GM21723 (cell line): ENCODE measurements around the gene FBXW7.
"Not testable (repeated sequence)": the region's sequence is repeated elsewhere in the genome, so short reads cannot be mapped to it uniquely, and the experiment has no call there.

Experiments
- ATAC-seq: cut with Tn5 transposase; IDR thresholded peaks from one replicate; pipeline ENCODE4 v1.9.1; 2021; ENCODE audit warnings: mild to moderate bottlenecking, moderate library complexity; ENCODE audit not compliant: unreplicated experiment

FBXW7 gene

DNA sequence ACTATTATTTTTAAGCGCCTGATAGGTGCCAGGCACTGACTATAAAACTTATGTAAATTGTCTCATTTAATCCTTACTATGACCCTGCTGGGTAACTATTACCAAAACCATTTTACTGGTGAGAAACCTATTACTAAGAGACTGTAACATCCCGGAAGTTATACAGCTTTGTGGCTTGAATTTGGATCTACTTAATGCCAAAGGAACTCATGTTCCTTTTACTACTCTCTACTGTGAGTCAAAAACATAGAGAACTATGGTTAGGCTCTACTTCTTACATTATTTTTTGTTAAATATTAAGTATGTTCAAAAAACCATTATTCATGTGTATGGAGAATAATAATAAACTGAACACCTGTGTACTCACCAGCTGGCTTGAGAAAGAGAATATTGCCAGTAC is 14.8 kb upstream of the FBXW7 start:
- not testable (repeated sequence) for ATAC-seq

DNA sequence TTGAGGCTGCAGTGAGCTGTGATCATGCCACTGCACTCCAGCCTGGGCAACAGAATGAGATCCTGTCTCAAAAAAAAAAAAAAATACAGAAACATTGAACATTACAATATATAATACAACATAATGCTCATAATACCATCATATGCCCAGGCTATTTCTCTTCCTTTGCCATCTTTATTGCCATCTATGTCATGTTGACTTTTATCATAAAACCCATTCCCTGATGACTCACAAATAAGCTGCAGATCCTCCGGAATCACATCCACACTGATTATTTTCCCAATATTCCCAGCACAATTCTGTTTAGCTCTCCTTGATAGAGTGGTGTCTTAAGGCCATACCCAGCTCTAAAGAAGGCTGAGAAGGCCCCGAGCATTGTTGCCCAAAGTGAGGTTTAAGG is 9.2 kb upstream of the FBXW7 start:
- no peak for ATAC-seq

DNA sequence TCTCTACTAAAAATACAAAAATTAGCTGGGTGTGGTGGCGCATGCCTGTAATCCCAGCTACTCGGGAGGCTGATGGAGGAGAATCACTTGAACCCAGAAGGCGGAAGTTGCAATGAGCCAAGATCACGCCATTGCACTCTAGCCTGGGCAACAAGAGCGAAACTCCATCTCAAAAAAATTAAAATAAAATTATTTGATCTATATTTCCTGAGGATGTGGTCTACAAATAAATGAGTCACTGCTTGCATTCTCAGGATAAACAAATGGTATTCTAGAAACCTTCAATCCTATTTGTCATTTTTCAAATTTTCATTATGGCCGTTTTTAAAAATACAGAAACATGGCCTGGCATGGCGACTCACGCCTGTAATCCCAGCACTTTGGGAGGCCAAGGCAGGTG is 8.6 kb upstream of the FBXW7 start:
- not testable (repeated sequence) for ATAC-seq

DNA sequence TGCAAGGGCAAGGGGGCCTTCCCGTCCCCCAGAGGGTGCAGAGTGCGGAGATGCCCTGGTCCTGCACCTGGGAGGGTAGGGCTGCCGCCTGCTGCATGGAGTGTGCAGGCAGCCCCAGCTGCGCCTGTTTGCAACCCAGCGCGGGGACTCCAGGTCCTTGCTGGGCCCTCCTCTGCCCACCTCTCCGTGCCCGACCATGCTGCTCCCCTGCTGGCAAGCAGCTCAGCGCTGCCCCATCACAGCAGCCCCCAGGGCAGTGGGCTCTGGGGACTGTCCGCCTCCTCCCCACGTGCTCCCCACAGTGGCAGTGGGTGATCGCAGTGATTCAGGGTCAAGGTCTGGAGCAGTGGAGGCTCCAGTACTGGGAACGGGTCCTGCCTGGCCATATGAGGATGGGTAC is 5.0 kb upstream of the FBXW7 start:
- no peak for ATAC-seq

DNA sequence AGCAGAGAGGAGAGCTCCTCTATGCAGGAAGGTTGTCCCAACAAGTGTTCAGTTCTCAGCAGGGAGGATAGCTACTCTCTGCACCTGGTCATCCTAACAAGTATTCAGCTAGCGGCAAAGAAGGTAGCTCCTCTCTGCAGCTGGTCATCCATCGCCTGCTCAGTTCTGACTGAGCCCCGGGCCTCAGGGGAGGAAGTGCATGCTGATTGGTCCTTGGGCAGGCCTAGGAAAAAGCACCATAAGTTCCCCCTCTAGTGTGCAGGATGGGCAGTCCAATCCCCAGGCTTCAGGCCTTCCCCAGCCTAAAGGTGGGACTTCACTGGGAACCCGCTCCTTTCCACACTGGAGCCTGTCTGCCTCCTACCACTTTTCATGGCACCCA is 4.4 kb upstream of the FBXW7 start:
- ATAC-seq, result no peak

DNA sequence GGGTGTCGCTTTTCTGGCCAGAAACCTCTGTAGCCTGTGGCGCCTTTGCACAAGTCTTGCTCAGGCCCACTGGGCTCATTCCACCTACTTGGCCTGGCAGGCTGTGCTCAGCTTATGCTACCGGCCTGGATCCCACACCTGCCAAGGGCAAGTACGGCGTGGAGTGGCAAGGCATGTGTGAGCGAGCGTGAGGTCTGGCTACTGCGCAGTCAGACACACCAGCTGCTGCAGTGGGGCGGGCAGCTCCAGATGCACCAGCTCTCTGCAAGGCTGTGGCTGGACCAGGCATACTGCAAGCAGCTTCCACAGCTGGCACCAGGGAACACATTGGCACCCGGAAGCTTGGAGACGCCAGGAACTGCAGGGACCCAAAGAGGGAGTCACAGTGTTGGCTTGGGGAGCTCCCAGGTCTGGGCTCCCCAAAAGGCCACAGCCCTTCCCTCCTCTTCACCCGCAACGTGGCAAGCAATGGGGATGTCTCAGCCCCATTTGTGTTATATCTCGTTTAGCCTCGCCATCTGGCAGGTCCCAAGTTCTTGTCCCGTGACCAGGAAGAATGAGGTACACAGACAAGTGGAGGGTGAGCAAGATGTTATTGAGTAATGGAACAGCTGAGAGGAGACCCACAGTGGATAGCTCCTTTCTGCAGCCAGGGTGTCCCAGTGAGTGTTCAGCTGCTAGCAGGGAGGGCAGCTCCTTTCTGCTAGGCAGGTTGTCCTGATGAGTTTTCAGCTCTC is 3.8 kb upstream of the FBXW7 start:
- ATAC-seq, result no peak

DNA sequence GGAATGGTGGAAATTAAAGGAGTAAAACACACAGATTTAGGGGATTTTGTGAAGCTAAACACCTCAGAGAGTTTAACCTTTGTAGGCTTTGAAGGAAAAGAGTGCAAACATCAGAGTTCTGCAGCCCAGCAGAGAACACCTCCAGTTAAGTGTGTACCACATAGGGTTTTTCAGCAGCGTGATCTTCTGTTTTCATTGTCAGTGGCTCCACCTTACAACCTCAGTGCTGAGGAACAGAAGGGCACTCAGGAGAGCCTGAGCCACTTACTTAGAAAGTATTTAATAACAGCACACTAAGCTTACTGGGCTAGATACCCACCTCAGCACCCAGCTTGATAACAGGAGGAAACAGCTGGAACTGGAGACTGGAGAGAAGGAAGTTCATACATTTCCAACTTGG is 2.0 kb upstream of the FBXW7 start:
- ATAC-seq, result no peak

DNA sequence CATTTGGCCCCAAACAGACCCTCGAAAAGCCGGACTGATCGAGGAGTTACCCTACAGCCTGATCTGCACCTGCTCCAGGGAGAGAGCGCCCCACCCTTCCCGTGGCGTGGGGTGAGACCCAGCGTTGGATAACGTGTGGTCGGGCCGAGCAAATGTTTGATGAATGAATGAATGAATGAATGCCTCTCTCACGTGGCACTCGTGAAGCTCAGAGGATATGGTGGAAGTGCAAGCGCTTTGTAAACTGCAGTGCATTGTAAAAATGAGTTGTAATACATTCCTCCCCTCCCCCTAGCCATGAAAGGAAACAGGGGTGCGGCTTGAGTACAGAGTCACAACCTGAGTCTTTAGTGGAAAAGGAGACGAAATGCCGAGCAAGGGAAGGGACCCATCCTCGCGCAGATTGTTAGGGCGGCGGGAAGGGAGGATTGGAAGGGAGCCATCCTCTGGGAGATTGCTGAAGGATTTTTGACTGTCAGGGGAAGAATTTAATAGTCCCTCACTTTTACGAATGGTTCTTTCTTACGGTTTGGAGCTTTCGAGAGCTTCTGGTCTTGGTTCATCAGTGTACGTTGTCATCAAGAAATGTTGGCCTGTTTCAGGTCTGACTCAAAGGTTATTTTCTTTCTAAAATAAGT is 772 bp upstream of the FBXW7 start:
- peak; percentile 34 for ATAC-seq

DNA sequence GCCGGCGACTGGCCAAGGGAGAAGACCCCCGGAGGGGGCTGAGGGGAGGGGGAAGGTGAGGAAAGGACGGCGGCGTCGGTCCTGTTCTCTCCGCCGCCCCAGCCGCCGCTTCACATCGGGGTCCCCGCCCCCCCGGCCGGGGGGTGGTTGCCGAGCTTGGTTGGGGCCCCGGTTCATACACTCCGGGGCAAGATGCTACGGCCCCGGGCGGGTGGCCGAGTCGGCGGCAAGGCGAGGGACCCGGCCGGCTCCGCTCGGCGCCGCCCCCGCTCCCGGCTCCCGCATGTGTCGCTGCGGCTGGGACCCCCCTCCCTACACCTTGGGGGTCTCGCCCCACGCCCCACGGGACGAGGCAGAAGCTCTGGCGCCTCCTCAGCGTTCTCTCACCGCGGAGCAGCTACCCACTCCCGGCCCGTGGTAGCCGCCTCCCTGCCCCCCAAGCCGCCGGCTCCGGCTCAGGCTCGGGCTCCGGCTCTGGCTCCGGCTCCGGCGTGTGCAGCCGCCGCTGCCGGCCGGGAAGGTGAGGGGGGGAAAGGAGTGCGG is 461 bp downstream of the FBXW7 start:
- ATAC-seq, result peak; percentile 10

DNA sequence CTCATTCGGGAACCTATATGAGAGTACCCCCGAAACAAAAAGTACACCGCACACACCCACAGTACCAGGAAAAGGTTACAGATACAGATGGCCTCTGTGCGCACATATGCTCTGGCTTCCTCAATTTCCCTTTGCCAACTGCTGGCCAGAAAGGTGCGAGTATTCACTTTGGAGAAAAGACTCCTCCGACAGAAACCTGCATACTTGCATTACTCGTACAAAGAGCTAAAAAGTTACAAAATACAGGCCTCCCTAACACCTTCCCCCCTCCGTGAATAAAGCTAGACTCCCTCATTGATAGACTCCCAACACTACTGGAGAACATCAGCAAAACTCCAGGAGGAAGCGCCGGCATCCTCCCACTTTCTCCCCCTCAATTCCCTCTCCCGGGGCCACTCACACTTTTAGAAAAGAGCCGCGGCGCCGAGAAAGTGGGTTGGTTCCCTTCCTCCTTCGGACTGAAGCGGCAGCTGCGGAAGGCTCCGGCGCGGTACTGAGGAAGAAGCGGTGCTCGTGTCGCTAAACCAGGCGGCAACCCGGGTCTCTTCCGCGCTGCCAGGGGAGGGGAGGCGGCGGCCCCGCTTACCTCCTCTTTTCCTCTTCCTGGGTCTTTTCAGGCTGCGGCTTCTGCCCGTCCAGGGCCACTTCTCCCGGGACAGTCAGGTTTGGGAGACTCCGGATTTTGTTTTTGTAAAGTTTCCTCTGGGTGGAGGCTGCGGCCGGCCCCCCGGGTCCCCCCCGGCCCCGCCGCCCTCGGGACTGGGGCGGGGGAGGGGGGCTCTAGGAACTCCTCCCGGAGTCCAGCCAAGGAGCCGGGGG is 1.1 kb downstream of the FBXW7 start:
- ATAC-seq, result peak; percentile 12

DNA sequence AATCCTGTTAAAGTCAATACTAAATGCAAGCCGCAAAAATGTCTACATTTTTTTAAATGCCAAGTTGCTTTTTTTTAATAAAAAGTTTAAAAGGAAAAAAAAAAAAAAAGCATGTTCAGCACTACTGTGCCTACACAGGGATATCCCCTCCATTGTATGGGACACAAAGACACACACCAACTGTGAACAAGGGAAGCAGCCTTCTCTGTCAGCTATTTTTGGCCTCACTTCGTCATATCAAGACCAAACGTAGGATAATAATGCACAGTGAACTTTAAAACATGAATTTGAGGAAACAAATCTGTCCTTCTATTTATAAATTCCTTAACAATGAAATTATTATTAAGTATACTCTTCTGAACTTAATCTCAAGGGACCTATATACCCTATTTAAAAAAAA is 4.4 kb downstream of the FBXW7 start:
- no peak for ATAC-seq

DNA sequence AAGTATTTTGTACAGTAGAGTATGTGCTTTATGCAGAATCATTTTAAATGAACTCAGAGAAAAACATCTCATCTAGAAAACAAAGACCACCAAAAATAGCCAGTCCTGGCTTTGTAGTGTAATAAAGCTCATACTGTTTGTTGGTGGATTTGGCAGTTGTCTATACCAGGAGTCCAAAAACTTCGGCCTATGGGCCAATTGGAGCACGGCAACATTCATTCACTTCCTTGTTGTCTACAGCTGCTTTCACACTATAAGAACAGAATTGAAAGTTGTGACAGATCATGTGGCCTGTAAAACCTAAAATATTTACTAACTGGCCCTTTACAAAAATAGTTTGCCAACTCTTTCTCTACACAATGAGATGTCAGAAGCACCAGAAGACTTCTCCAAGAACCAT is 5.3 kb downstream of the FBXW7 start:
- ATAC-seq, result no peak

DNA sequence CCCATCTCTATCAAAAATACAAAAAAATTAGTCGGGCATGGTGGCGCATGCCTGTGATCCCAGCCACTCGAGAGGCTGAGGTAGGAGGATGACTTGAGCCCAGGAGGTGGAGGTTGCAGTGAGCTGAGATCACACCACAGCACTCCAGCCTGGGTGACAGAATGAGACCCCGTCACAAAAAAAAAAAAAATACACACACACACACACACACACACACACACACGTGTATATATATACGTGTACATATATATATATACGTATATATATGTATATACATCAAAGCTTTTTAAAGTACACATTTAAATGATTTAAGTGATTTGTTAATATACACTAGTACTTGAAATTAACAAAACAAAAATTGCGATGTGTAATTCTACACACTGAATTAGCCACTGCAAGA is 6.0 kb downstream of the FBXW7 start:
- ATAC-seq, result no peak

DNA sequence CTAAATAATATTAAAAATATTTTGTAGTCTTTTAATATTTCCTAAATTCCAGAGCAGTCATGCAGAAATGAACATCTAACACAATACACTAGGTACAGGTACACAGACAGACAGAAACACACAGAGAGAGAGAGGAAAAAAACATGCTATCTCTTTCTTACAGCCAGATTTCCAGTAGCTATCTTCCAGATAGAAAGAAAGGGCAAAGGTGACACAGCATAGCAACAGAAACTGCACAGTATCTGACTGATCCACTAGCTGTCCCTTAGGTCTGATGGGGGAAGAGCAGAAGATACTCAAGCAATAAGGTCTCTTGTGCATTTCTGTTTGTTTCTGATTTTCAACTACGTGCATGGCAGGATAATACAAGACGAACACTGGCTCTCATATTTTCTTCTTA is 7.8 kb downstream of the FBXW7 start:
- ATAC-seq, result no peak

DNA sequence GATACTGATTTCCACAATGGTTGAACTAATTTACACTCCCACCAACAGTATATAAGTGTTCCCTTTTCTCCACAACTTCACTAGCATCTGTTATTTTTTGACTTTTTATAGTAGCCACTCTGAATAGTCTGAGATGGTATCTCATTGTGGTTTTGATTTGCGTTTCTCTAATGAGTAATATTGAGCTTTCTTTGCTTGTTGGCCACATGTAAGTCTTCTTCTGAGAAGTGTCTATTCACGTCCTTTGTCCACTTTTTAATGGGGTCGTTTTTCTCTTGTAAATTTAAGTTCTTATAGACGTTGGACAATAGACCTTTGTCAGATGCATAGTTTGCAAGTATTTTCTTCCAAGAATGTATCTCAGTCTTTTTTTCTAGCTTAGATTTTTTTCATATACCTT is 10.0 kb downstream of the FBXW7 start:
- ATAC-seq, result peak; percentile 58

DNA sequence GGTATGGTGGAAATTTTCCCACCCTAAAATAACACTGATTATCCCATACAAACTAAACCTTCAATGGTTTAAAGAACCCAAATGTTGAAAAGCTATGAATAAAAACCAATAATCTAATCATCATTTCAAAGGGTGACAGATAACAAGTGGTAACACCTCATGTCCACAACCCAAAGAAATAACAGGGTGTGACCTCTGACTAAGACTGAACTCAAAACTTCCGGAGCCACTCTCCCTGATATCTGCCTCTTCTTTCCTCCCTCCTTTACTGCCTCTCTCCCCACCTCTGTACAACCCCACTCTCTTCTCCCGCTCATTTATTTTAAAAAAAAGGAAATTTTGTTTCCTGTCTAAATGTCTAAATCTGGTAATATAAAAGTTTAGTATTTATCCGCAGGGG is 11.5 kb downstream of the FBXW7 start:
- ATAC-seq, result no peak

DNA sequence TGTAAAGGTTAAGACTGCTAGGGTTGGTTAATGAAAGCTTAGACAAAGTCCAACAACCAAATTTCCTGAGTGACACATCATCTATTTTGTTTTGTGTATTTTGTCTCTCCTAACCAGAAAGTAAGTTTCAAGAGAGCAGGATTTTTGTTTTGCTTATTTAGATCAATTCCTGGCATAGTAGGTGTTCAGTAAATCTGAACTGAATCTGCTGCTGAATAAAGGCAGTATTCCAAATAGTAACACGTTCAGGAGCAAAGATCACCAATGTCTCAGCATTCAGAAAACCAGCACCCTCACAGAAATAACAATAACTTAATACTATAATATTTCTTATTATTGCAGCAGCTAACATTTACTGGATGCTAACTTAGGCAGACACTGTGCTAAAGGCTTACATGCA is 12.2 kb downstream of the FBXW7 start:
- ATAC-seq, result no peak

DNA sequence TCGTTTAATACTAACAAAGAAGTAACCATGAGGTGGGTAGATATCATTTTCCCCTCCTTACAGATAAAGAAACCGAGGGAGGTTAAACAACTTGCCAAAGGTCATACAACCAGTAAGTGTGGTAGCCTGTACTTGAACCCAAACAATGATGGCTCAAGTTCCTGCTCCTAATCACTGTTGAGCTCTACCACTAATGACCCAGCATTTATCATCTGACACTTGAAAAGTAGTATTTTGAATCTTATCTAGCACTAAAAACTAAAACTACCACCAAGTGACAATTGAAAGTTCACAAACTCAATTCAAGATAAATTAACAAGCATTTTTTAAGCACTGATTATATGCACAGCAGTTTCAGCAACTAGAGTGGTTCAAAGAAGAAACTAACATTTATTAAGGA is 13.1 kb downstream of the FBXW7 start:
- no peak for ATAC-seq

DNA sequence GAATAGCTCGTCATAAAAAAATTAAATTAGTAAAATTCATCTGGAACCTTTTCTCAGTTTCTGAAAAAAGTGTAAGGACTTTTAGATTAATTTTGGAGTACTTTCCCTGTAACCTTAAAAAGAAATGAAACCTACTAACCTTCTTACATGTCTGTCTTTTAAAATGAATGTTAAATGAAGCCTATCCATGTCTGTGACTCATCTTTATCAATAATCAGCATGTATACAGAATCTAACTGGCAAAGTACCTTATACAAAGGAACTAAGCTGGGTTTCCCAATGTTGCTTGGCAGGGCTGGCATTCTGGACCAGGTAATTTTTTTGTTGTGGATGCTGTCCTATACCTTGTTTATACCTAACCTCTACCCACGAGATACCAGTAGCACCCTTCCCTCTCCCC is 13.6 kb downstream of the FBXW7 start:
- no peak for ATAC-seq

DNA sequence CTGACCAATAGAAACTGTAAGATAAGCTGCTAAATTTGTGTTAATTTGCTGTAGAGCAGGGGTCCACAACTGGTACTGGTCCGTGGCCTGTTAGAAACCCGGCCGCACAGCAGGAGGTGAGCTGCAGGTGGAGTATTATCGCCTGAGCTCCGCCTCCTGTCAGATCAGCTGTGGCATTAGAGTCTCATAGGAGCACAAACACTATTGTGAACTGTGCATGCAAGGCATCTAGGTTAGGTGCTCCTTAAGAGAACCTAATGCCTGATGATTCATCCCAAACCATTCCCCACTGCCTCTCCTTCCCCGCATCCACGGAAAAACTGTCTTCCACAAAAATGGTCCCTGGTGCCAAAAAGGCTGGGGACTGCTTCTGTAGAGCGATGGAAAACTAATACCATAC is 19.7 kb downstream of the FBXW7 start:
- ATAC-seq, result no peak

DNA sequence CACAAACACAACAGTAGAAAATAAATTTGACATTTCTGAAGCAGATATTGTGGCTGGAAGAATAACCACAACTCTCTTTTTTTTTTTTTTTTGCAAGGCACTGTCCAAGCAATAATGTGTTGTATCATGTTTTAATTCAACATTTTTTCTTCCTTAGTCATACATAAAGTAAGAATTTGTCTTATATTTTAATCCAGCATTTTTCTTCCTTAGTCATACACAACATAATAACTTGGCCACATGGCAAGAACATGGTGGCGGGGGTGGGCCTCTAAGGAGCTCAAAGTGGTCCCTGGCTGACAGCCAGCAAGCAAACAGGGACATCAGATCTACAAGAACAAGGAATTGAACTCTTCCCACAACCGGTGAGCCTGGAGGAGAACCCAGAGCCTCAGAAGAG is 20.2 kb downstream of the FBXW7 start:
- ATAC-seq, result no peak

DNA sequence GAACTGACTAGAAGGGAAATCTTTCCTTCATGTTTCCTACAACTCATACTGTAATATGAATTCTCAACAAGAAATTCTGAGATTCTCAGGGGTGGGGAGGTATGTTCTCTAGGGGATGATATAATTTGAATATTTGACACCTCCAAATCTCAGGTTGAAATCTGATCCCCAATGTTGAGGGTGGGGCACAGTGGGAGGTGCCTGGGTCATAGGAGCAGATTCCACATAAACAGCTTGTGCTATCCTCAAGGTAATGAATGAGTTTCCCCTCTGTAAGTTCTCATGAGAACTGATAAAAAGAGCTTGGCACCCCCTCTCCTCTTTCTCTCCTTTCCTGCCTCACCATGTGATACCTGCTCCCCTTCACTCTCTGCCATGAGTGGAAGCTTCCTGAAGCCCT is 21.5 kb downstream of the FBXW7 start:
- ATAC-seq, result no peak
